Ovary (tissue), 9 donors: ENCODE data around the gene KCTD18. TPM values are rescaled to one million over a fixed set of nuclear protein-coding genes. Genes with fewer than 3 reads are reported as not detected.

ENCODE experiments used
- DNase-seq, 5 donors: peaks; one replicate each; pipeline ENCODE4 v3.0.0-alpha.2; 2019 to 2020
- H3K27ac ChIP-seq, 2 donors: fragments of 200-600 bp; one replicate each; pipeline versions ENCODE4 v1.5.1 to v1.8.0; 2019 to 2022
- H3K27me3 ChIP-seq: fragments of 200-600 bp; one replicate; pipeline ENCODE4 v1.8.0; 2022
- H3K36me3 ChIP-seq: fragments of 200-600 bp; sonication (generic); one replicate; pipeline ENCODE4 v1.5.1; 2019
- H3K4me1 ChIP-seq: one replicate; pipeline ENCODE4 v1.8.1; 2013; ENCODE audit warnings: mild to moderate bottlenecking, moderate library complexity; ENCODE audit not compliant: insufficient read depth
- H3K4me3 ChIP-seq: fragments of 200-600 bp; sonication (generic); one replicate; pipeline ENCODE4 v1.5.1; 2017
- H3K9me3 ChIP-seq, 2 donors: fragments of 200-600 bp in 1 of 2; sonication (generic) in 1 of 2; one replicate each; pipeline versions ENCODE4 v1.5.1 to v1.8.1; 2013 to 2019; ENCODE audit warnings: mild to moderate bottlenecking in 1 of 2, moderate library complexity in 1 of 2
- CTCF ChIP-seq, 3 donors: fragments of 450-650 bp in 2 of 3; fragments of 200-600 bp in 1 of 3; IDR thresholded peaks; one replicate each; pipeline versions ENCODE4 v1.5.1 to v1.8.0; 2016 to 2022; ENCODE audit warnings: antibody characterized with exemption in 3 of 3, mild to moderate bottlenecking in 1 of 3
- EP300 ChIP-seq: sonication (generic); formaldehyde crosslinking; IDR thresholded peaks from one replicate; pipeline ENCODE4 v1.6.1; 2017; ENCODE audit warnings: antibody characterized with exemption
- POLR2A ChIP-seq: fragments of 450-650 bp; IDR thresholded peaks from one replicate; pipeline ENCODE4 v1.6.1; 2017; ENCODE audit warnings: antibody characterized with exemption, mild to moderate bottlenecking, moderate library complexity
- WGBS, 3 donors: extraction: QIAGEN DNeasy Blood & Tissue Kit in 1 of 3; methylation state at CpG; one replicate each; pipeline versions ENCODE4 v1.1.5 to v1.1.7; 2013 to 2017; 5-methylcytosine and 5-hydroxymethylcytosine counted together
- intact Hi-C, 4 donors: fragments of 100-400 bp; cut with DNase I; formaldehyde crosslinking; loops; one replicate each; pipeline versions ENCODE4 v1.11.0 to v1.15.1; 2022 to 2023
- polyA plus RNA-seq, 2 donors: library from polyadenylated mRNA; stranded (reverse); fragments of 200-250 nt in 1 of 2; fragments of 350-450 nt in 1 of 2; fragmentation: Illumina TruSeq in 1 of 2; extraction: RNeasy Lipid Tissue Mini Kit (QIAGEN cat#74804) in 1 of 2; gene quantifications; one replicate each; pipeline ENCODE4 v1.2.3, GENCODE V29; 2013 to 2014
- total RNA-seq, 7 donors: library from RNA; depleted of rRNA in 2 of 7; stranded (reverse); fragments of >200 nt in 2 of 7; fragmentation: NEBNext Ultra II Directional in 3 of 7; extraction: Animal tissue kit (Norgen Biotek cat#: 25700) in 3 of 7; gene quantifications; one replicate each; pipeline versions ENCODE4 v1.1.0 to v1.2.4, GENCODE V29; 2016 to 2023
- donor health status: DM: no; HTN: no; CAD: no; lungs with moderate emphysema.
- donor health status: DM: no; HTN: no; CAD: no.
- donor health status: Bipolar disorder and iron deficiency.
- donor health status: DM: yes; HTN: yes; CAD: no.
- donor health status: DM: no; HTN: no; CAD: no.
- donor health status: DM: yes; HTN: yes; CAD: no.

The KCTD18 gene
- total and polyA plus RNA-seq, 9 donors, result 9.5 to 15.1 (median 12.1) TPM

DNA sequence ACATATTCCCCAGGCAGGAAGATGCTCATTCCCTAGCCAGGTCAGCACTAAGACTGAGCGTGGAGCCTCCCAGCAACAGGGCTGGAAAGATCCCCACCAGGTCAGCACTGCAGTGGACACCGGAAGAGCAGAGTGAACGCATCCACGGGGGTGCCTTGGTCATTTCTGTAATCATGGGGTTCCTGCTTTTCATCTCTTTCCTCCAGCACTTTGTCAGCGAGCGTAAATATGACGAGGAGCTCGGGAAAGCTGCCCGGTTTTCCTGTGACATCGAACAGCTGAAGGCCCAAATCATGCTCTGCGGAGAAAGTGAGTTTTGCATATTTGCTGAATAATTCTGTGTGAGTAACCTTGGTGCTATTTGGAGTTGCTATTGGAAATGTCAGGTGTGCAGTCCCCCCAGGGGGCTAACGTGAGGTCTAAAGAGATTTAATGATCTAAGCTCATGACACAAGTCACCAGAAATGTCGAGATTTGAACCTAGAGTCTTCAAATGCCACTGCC lies 40.1 kb downstream of the KCTD18 start:
- 56 to 76% (median 62%) methylated on average over 13 of the region's 13 CpGs for WGBS, 3 donors
- Histone ChIP-seq H3K4me3 (no peak overlapping the region), H3K27ac (no peak overlapping the region), H3K36me3 (no peaks in the 10 kb centered on the region), H3K9me3 (no peaks in the 10 kb centered on the region), H3K27me3 (no peaks in the 10 kb centered on the region), H3K4me1 (peaks cover 2% of the 10 kb centered on the region)
- intact Hi-C loops, result loop anchor here in 3 of 4 donors (10.0 kb wide), 2 partner anchors 165 to 485 kb away; partner anchors contain the start of gene SPATS2L (in 2 of the 3)
- TF ChIP-seq EP300 (no peak), POLR2A (no peak), CTCF (IDR thresholded peaks at IDR 0.05) (no peak)
- DNase-seq, result peak in 1 of 5 donors; percentile 45

DNA sequence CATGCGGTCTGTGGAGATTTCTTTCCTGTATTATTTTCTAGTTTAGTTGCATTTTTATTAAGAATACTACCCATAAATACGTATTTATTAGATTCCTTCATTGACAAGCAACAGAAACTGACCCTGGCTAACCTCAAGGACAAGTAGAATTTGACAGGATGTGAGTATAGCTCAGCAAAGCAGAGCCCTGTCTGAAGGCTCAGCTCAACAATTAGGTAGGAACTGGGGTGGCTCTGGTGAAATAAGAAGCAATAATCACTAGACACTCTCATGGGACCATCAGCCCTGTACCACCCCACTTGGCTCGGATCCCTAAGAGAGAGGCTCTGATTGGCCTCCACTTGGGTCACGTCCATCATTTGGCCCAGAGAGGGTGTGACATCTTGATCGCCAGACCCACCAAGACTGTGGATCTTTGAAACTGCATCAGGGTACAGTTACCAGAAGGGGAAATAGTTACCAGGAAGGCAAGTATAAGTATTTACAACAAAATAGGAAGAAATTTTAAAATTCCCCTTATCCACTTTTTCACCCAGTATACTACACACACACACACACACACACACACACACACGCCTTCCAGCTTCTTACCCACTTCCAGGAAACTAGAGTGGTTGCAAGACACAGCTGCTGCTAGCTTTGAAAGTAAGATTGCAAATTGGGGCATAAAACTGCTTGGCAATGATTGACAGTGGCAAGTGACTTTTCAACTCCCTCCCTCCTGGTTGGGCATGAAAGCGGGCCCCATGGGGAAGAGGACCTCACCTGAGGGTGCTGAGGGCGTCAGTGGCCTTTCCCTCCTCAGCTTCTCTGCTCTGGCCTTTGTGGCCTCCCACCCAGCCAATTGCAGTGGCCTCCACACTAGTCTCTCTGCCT lies 41.8 kb downstream of the KCTD18 start:
- intact Hi-C loops, result no loop called here
- Histone ChIP-seq H3K27me3 (no peaks in the 10 kb centered on the region), H3K9me3 (no peaks in the 10 kb centered on the region), H3K36me3 (no peaks in the 10 kb centered on the region), H3K27ac (peak overlapping the region in 1 of 2 donors; percentile 66), H3K4me3 (no peak overlapping the region), H3K4me1 (peaks cover 2% of the 10 kb centered on the region)
- no peak for TF ChIP-seq EP300
- TF ChIP-seq CTCF (IDR thresholded peaks at IDR 0.05), result no peak
- TF ChIP-seq POLR2A, result no peak
- whole genome bisulfite sequencing, 3 donors, result 82 to 88% (median 85%) methylated on average over 8 of the region's 8 CpGs
- DNase-seq, result no peak

DNA sequence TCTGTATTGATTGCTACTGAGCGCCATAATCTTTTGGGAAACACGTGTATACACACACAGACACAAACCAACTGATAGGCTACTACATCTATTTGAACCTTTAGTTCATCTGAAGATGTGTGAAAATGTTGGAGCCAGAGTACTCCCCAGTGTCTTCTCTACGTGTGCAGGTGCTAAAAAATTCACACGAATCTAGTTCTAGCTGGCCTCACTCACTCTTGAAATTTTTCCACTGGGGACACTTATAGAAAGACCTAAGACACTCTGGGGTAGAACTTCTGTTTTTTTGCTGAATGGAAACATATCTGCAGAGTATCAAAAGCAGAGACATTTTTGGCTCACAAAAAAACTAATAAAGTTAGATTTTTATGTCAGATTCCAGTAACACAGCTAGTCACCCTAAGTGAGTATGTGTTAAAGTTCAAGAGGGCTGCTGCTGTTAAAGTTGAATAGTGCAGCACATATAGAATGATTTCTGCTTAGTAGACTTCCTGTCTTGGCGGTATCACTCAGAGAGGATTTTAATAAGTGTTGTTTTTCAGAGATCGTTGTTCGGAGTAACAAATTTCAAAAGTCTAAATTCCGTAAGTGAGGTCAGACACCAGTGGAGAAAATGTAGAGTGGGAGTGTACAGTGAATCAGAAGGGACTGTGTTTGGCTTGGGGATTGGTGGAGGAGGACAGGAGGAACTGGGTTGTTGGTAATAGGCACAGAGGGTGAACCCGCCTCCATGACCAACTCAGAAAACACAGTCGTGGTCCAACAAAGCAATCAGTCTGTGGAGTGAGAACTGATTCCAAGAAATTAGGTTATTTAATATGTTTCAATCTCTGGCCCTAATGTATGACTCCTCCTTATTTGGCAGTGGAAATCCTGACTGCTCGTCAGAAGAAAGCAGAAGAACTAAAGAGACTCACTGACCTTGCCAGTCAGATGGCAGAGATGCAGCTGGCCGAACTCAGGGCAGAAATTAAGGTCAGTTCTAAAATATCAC lies 43.1 kb downstream of the KCTD18 start:
- 23 to 27% (median 25%) methylated on average over 12 of the region's 12 CpGs for WGBS, 3 donors
- peak; percentile 45 to 71 (median 52) for DNase-seq
- Histone ChIP-seq H3K27ac (peak overlapping the region in 1 of 2 donors; percentile 66), H3K4me3 (no peak overlapping the region), H3K9me3 (no peaks in the 10 kb centered on the region), H3K36me3 (no peaks in the 10 kb centered on the region), H3K27me3 (no peaks in the 10 kb centered on the region), H3K4me1 (peaks cover 2% of the 10 kb centered on the region)
- TF ChIP-seq EP300 (no peak), CTCF (IDR thresholded peaks at IDR 0.05) (no peak), POLR2A (no peak)
- intact Hi-C loops, result no loop called here

GRCh38 chr2:200463452-200463851 lies 46.4 kb downstream of the KCTD18 start:
- no peak for DNase-seq
- no peaks in the 10 kb centered on the region for H3K27me3 ChIP-seq
- peaks cover 2% of the 10 kb centered on the region for H3K4me1 ChIP-seq
- no peak overlapping the region for H3K4me3 ChIP-seq
- TF ChIP-seq CTCF (IDR thresholded peaks at IDR 0.05) (no peak), POLR2A (no peak), EP300 (no peak)
- WGBS, 3 donors, result 87 to 92% (median 90%) methylated on average over 2 of the region's 2 CpGs
- no peak overlapping the region for H3K27ac ChIP-seq
- H3K9me3 ChIP-seq, result no peaks in the 10 kb centered on the region
- no peaks in the 10 kb centered on the region for H3K36me3 ChIP-seq
- intact Hi-C loops, result no loop called here
